Cardiac fibroblast (primary cell): ENCODE measurements around the gene HNRNPAB.

Experiments used
- DNase-seq, 2 donors: peaks; one replicate each; pipeline versions ENCODE4 v3.0.0 to v3.0.0-alpha.2; 2010; ENCODE audit warnings: low read depth in 2 of 2
- H3K4me3 ChIP-seq, 2 donors: replicated peaks in 1 of 2; 1 replicate in 1 of 2; 2 replicates in 1 of 2; pipeline ENCODE4 v1.5.1; 2011; ENCODE audit warnings: low read depth in 2 of 2, low read length in 2 of 2, mild to moderate bottlenecking in 2 of 2, moderate library complexity in 1 of 2
- CTCF ChIP-seq: IDR thresholded peaks from one replicate; pipeline ENCODE4 v1.5.1; 2011; ENCODE audit warnings: low read depth, mild to moderate bottlenecking, low read length, inconsistent platforms

The HNRNPAB gene

DNA sequence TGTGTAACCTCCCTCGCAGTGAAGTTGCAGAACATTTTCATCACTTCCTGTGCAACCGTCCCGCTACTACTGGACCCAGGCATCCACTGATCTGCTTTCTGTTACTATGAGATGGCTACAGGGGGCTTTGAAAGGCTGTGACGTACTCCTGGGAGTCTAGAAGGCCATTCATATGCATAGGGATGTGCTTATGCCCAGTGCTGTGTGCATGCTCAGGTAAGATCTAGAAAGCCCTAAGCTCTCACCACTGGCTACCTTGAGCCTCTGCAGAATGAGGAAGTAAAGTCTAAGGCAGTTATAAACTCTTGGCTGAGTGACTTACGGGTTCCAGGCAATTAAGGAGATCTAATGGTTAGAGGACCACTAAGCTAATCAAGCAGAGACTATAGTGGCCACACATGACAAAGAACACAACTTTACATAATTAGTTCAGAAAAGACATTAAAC lies 11.8 kb downstream of the HNRNPAB start:
- no peak for TF ChIP-seq CTCF
- no peak overlapping the region for H3K4me3 ChIP-seq
- no peak for DNase-seq

DNA sequence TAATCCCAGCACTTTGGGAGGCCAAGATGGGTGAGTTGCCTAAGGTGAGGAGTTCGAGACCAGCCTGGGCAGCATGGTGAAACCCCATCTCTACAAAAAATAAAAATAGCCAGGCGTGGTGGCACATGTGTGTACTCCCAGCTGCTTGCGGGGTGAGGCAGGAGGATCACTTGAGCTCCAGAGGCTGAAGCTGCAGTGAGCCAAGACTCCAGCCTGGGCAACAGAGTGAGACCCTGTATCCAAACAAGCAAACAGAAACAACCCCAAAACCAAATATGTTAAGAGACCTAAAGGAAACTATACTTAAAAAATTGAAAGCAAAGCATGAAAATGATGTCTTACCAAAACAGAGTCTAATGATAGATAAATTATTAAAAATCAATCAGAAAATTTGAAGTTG lies 12.4 kb downstream of the HNRNPAB start:
- no peak for TF ChIP-seq CTCF
- no peak for DNase-seq
- H3K4me3 ChIP-seq = no peak overlapping the region

GRCh38 chr5:178218237-178218776 lies 14.0 kb downstream of the HNRNPAB start:
- H3K4me3 ChIP-seq = no peak overlapping the region
- TF ChIP-seq CTCF = no peak
- DNase-seq = no peak

GRCh38 chr5:178218827-178219226 lies 14.5 kb downstream of the HNRNPAB start:
- H3K4me3 ChIP-seq = no peak overlapping the region
- DNase-seq = no peak
- no peak for TF ChIP-seq CTCF

DNA sequence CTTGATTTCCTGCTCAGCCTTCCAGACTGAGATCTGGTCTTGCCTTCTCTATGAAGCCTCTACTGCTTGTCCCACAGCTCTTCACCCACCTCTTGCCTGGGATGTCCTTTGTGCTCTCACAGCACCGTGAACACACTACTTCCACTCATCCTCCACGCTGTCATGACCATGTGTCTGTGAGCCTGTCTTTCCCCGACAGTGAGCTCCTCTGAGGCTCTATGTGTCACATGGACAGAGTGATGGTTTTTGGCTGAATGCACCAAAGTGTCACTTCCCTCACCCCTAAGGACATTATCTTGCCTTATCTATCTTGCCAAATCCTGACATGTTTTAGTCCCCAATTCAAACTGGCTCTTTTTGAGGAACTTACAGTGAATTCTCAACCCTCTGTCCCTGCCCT lies 16.9 kb downstream of the HNRNPAB start:
- no peak for DNase-seq
- H3K4me3 ChIP-seq = no peak overlapping the region
- no peak for TF ChIP-seq CTCF

DNA sequence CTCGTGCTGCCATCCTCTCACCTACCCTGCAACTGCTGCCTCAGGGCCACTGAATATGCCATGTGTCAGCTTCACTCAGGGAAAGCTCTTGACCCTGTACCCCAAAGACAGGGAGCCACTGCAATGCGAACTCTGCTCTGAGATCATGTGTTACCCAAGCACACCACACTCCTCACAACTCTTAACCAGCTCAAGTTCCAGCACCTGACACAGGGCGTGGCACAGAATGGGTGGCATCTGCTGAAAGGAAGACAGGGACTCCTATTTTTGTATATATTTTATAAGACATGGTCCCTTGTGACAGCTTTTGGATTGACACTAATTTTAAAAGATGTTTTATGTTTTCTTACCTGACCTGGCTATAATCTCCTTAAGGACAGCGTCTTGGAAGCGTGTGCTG lies 17.5 kb downstream of the HNRNPAB start:
- no peak for TF ChIP-seq CTCF
- no peak overlapping the region for H3K4me3 ChIP-seq
- no peak for DNase-seq

GRCh38 chr5:178222292-178222691 lies 18.0 kb downstream of the HNRNPAB start:
- DNase-seq = no peak
- H3K4me3 ChIP-seq = no peak overlapping the region

More at GRCh38 chr5:178222292-178222691, 18.0 kb downstream of the HNRNPAB start:
- no peak for TF ChIP-seq CTCF
